ENCODE data around the gene SLC4A4. TPM values are rescaled to one million over a fixed set of nuclear protein-coding genes. Genes with fewer than 3 reads are reported as not detected.

The SLC4A4 gene
- total RNA-seq, 6 experiments from 2014 or later, result 19.1 to 29.8 (median 25.0) TPM

- peaks cover 4% of the 10 kb centered on the region; the same call in 1 of the 2 replicates for H3K9me3 Mint-ChIP-seq
- peak; percentile 94 for DNase-seq
- no peaks in the 10 kb centered on the region for H3K27me3 Mint-ChIP-seq (ENCODE audit: insufficient read depth)
- TF ChIP-seq CTCF (IDR thresholded peaks at IDR 0.05), result no peak
- no peaks in the 10 kb centered on the region; the same call in 1 of the 2 replicates for H3K4me1 Mint-ChIP-seq (ENCODE audit: low read depth)
- peaks cover 8% of the 10 kb centered on the region; the same call in 1 of the 2 replicates for H3K36me3 Mint-ChIP-seq (ENCODE audit: low read depth)
- peak overlapping the region; percentile 6 for H3K4me3 Mint-ChIP-seq
- peak overlapping the region; percentile 80 for H3K27ac Mint-ChIP-seq
Measured at GRCh38 chr4:71377561-71377960, 38.7 kb downstream of the SLC4A4 start.

- no peak for TF ChIP-seq CTCF (IDR thresholded peaks at IDR 0.05)
- Mint-ChIP-seq H3K4me3 (no peak overlapping the region), H3K27ac (no peak overlapping the region), H3K27me3 (ENCODE audit: insufficient read depth) (no peaks in the 10 kb centered on the region), H3K4me1 (ENCODE audit: low read depth) (peaks cover 14% of the 10 kb centered on the region), H3K9me3 (peaks cover 4% of the 10 kb centered on the region; the same call in 1 of the 2 replicates), H3K36me3 (ENCODE audit: low read depth) (no peaks in the 10 kb centered on the region; the same call in none of the 2 replicates)
- no peak for DNase-seq
Measured at GRCh38 chr4:71379126-71379525, 40.3 kb downstream of the SLC4A4 start.

GRCh38 chr4:71380788-71381187 lies 42.0 kb downstream of the SLC4A4 start:
- TF ChIP-seq CTCF (IDR thresholded peaks at IDR 0.05), result no peak
- Mint-ChIP-seq H3K4me3 (no peak overlapping the region; the same call in 1 of the 2 replicates), H3K27me3 (ENCODE audit: insufficient read depth) (no peaks in the 10 kb centered on the region), H3K9me3 (peaks cover 4% of the 10 kb centered on the region; the same call in 1 of the 2 replicates), H3K4me1 (ENCODE audit: low read depth) (peaks cover 14% of the 10 kb centered on the region), H3K27ac (no peak overlapping the region), H3K36me3 (ENCODE audit: low read depth) (no peaks in the 10 kb centered on the region; the same call in none of the 2 replicates)
- DNase-seq, result peak; percentile 66

- Mint-ChIP-seq H3K27me3 (ENCODE audit: insufficient read depth) (no peaks in the 10 kb centered on the region), H3K4me3 (no peak overlapping the region), H3K36me3 (ENCODE audit: low read depth) (peaks cover 4% of the 10 kb centered on the region), H3K9me3 (peaks cover 4% of the 10 kb centered on the region; the same call in 1 of the 2 replicates), H3K4me1 (ENCODE audit: low read depth) (peaks cover 14% of the 10 kb centered on the region), H3K27ac (no peak overlapping the region)
- DNase-seq, result no peak
- no peak for TF ChIP-seq CTCF (IDR thresholded peaks at IDR 0.05)
Measured at GRCh38 chr4:71382125-71382899, 43.5 kb downstream of the SLC4A4 start.

GRCh38 chr4:71382900-71383560 lies 44.2 kb downstream of the SLC4A4 start:
- Mint-ChIP-seq H3K27ac (no peak overlapping the region), H3K36me3 (ENCODE audit: low read depth) (peaks cover 9% of the 10 kb centered on the region), H3K4me3 (no peak overlapping the region), H3K4me1 (ENCODE audit: low read depth) (peaks cover 14% of the 10 kb centered on the region), H3K9me3 (peaks cover under 1% of the 10 kb centered on the region; the same call in 1 of the 2 replicates), H3K27me3 (ENCODE audit: insufficient read depth) (no peaks in the 10 kb centered on the region)
- TF ChIP-seq CTCF (IDR thresholded peaks at IDR 0.05), result no peak
- DNase-seq, result no peak

Data from HFFc6 (cell line).